ENCODE data around the gene BCCIP. TPM values are rescaled to one million over a fixed set of nuclear protein-coding genes. Genes with fewer than 3 reads are reported as not detected.

BCCIP gene
- total RNA-seq (10 to 100 TPM; 30.2 to 44.4 (median 33.9) TPM), polyA plus RNA-seq (10 to 100 TPM; 45.1 to 61.3 (median 56.1) TPM)
- long read RNA-seq, donor 1, transcript BCCIP-203 (8 exons, 1,433 nt): minor isoform, 7 of 50 reads
- long read RNA-seq, donor 1, transcript BCCIP-201 (7 exons, 1,236 nt): major isoform, 8 of 50 reads
- long read RNA-seq, donor 1, transcript BCCIP-202 (7 exons, 2,337 nt): major isoform, 8 of 50 reads
- long read RNA-seq, donor 1, partial matches to known transcripts: 22 of 50 reads
- long read RNA-seq, donor 1, other reads (novel, unspliced or antisense): 5 of 50 reads
- long read RNA-seq, donor 2, transcript BCCIP-202 (7 exons, 2,337 nt): minor isoform, 8 of 35 reads
- long read RNA-seq, donor 2, transcript BCCIP-201 (7 exons, 1,236 nt): major isoform, 12 of 35 reads
- long read RNA-seq, donor 2, transcript BCCIP-203 (8 exons, 1,433 nt): minor isoform, 9 of 35 reads
- long read RNA-seq, donor 2, partial matches to known transcripts: 6 of 35 reads
- long read RNA-seq, donor 2, other reads (novel, unspliced or antisense): 0 of 35 reads

- WGBS, 5 donors: 0% methylated on average over 45 to 74 of the region's 74 CpGs
- intact Hi-C loops (cut with DNase I; ENCODE audit: low total_unique reads): loop anchor here (10.0 kb wide), 1 partner anchor 98 kb away; no protein-coding TSS in a partner anchor
- DNase-seq: peak; percentile 97
Measured at GRCh38 chr10:125822878-125823662, at the start of gene BCCIP, which contains the start of gene UROS. BCCIP (plus strand) TSS chr10:125823546; CDS start chr10:125823558, 12 bp downstream. UROS (minus strand) TSS chr10:125823258; CDS start chr10:125816499, 6,759 bp downstream.

DNA sequence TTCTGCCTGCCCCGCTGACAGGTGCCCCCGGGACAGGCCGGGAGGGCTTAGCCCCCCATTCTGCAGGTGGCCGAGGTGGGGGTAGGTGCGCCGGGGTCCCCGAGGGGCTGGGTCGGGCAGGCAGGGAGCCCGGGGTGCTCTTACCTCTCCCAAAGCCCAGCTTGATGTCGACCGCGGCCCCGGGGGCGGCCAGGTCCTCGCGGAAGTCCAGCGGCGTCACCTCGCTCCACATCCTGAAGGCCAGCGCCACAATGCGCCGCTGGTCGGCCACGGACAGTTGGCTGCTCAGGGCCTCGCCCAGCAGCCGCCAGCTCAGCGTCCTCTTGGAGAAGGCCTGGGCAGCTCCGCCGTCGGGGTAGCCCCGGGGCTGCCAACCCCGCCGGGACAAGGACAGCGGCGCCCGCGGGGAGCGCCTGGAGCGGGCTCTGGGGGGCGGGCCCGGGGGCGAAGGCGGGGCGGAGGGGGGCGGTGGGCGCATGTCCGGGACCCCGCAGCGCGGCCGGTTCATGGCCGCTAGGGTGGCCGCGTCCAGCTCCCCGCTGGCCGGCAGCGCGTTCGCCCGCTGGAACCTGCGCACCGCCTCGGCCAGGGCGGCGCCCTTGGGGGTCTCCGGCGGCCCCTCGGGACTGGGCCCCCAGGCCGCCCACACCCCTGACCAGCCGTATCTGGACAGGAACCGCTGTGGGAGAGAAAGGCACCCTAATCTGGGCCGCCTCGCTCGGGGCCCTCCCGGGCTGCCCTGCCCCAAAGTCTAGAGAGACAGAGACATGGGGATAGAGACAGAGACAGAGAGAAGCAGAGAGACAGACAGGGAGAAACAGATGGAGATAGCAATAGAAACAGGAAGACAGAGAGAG, 49.4 kb upstream of the BCCIP start:
- TF ChIP-seq CTCF (IDR thresholded peaks at IDR 0.05 in 8 of 11, conservative IDR thresholded peaks at IDR 0.05 in 3 of 11): no peak
- TF ChIP-seq POLR2A (IDR thresholded peaks at IDR 0.05): no peak
- TF ChIP-seq POLR2AphosphoS5 (IDR thresholded peaks at IDR 0.05): no peak
- H3K4me3 ChIP-seq: peak overlapping the region in 1 of 8 donors; percentile 9
- no peak overlapping the region for H3K27ac ChIP-seq
- DNase-seq: no peak
- intact Hi-C loops (cut with DNase I; ENCODE audit: low total_unique reads): no loop called here
- H3K36me3 ChIP-seq: peaks cover 0 to 8% (median 0%) of the 10 kb centered on the region in 6 donors
- no peaks in the 10 kb centered on the region for H3K9me3 ChIP-seq
- no peaks in the 10 kb centered on the region for H3K4me1 ChIP-seq
- WGBS, 5 donors: 66 to 94% (median 76%) methylated on average over 19 to 75 of the region's 75 CpGs
- peaks cover 0 to 21% (median 0%) of the 10 kb centered on the region in 7 donors for H3K27me3 ChIP-seq (replicated peaks in 1 of 7)

More at GRCh38 chr10:125822878-125823662, at the start of gene BCCIP, which contains the start of gene UROS:
- Histone ChIP-seq H3K27me3 (replicated peaks in 1 of 7) (no peaks in the 10 kb centered on the region), H3K9me3 (no peaks in the 10 kb centered on the region), H3K4me1 (peaks cover 24 to 58% (median 46%) of the 10 kb centered on the region in 6 donors), H3K27ac (peak within 1 kb of the TSS; percentile 79 to 96 (median 90)), H3K4me3 (peak within 1 kb of the TSS; percentile 87 to 100 (median 98)), H3K36me3 (peaks cover 0 to 23% (median 7%) of the 10 kb centered on the region in 6 donors)
- TF ChIP-seq CTCF (IDR thresholded peaks at IDR 0.05 in 8 of 11, conservative IDR thresholded peaks at IDR 0.05 in 3 of 11): peak in 2 of 11 experiments; percentile 12 to 23
- peak; percentile 93 to 97 (median 94) for TF ChIP-seq POLR2AphosphoS5 (IDR thresholded peaks at IDR 0.05)
- TF ChIP-seq POLR2A (IDR thresholded peaks at IDR 0.05): peak in 2 of 3 donors; percentile 52

DNA sequence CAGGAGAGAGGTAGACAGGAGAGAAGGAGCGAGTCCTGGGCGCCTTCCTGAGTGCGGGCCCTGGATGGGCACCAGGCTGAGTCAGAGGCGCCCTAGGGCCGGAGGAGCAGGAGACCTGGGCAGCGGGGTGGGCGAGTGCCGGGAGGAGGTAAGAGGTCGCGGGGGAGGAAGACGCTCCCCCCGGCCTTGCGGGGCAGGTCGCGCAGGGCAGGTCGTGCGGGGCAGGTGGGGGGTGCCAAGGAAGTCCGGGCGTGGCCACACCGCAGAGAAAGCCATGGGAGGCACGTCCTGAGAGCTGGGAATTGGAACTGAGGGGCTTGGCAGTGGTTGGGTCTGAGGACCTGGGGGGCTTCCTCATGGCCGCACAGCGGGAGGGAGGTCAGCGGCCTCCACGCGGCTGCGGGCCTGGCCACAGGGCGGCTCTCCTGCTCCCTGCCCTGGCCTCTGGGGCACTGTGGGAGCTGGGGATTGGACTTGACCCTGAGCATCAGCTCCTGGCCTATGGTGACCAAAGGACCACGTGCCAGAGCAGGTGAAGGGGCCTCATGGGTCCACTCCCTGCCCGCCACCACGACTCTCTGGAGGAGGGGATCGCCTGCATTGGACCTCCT, 48.7 kb upstream of the BCCIP start:
- H3K27ac ChIP-seq: no peak overlapping the region
- DNase-seq: no peak
- peaks cover 0 to 21% (median 0%) of the 10 kb centered on the region in 7 donors for H3K27me3 ChIP-seq (replicated peaks in 1 of 7)
- WGBS, 5 donors: 89 to 95% (median 92%) methylated on average over 30 to 32 of the region's 32 CpGs
- peaks cover 0 to under 1% (median 0%) of the 10 kb centered on the region in 6 donors for H3K36me3 ChIP-seq
- intact Hi-C loops (cut with DNase I; ENCODE audit: low total_unique reads): no loop called here
- TF ChIP-seq POLR2A (IDR thresholded peaks at IDR 0.05): no peak
- TF ChIP-seq CTCF (IDR thresholded peaks at IDR 0.05 in 8 of 11, conservative IDR thresholded peaks at IDR 0.05 in 3 of 11): no peak
- no peak for TF ChIP-seq POLR2AphosphoS5 (IDR thresholded peaks at IDR 0.05)
- no peak overlapping the region for H3K4me3 ChIP-seq
- no peaks in the 10 kb centered on the region for H3K9me3 ChIP-seq
- no peaks in the 10 kb centered on the region for H3K4me1 ChIP-seq
